ENCODE measurements around the gene CAMK1D.

Gene CAMK1D

GRCh38 chr10:12592967-12593366 is 243.6 kb downstream of the CAMK1D start:
- DNase-seq (ENCODE audit: low read depth) = no peak
- TF ChIP-seq CTCF (conservative IDR thresholded peaks at IDR 0.05; ENCODE audit: low read depth, low read length) = no peak
- H3K4me3 ChIP-seq (ENCODE audit: low read length) = no peak overlapping the region

- no peak for DNase-seq (ENCODE audit: low read depth)
- TF ChIP-seq CTCF (conservative IDR thresholded peaks at IDR 0.05; ENCODE audit: low read depth, low read length) = no peak
- H3K4me3 ChIP-seq (ENCODE audit: low read length) = no peak overlapping the region
Measured at GRCh38 chr10:12594448-12594944, 245.1 kb downstream of the CAMK1D start.

GRCh38 chr10:12595936-12596576 is 246.7 kb downstream of the CAMK1D start:
- DNase-seq (ENCODE audit: low read depth) = no peak
- TF ChIP-seq CTCF (conservative IDR thresholded peaks at IDR 0.05; ENCODE audit: low read depth, low read length) = no peak
- no peak overlapping the region for H3K4me3 ChIP-seq (ENCODE audit: low read length)

GRCh38 chr10:12597176-12597575 is 247.8 kb downstream of the CAMK1D start:
- no peak for DNase-seq (ENCODE audit: low read depth)
- no peak overlapping the region for H3K4me3 ChIP-seq (ENCODE audit: low read length)
- no peak for TF ChIP-seq CTCF (conservative IDR thresholded peaks at IDR 0.05; ENCODE audit: low read depth, low read length)

- no peak for TF ChIP-seq CTCF (conservative IDR thresholded peaks at IDR 0.05; ENCODE audit: low read depth, low read length)
- H3K4me3 ChIP-seq (ENCODE audit: low read length) = no peak overlapping the region
Measured at GRCh38 chr10:12597788-12598765, 248.7 kb downstream of the CAMK1D start.

GRCh38 chr10:12600652-12601051 is 251.3 kb downstream of the CAMK1D start:
- no peak for TF ChIP-seq CTCF (conservative IDR thresholded peaks at IDR 0.05; ENCODE audit: low read depth, low read length)
- DNase-seq (ENCODE audit: low read depth) = no peak
- no peak overlapping the region for H3K4me3 ChIP-seq (ENCODE audit: low read length)

More at GRCh38 chr10:12597788-12598765, 248.7 kb downstream of the CAMK1D start:
- DNase-seq (ENCODE audit: low read depth) = no peak
